Tongue (tissue), 2 donors: ENCODE measurements around the gene EPN2. TPM values are rescaled to one million over a fixed set of nuclear protein-coding genes. Genes with fewer than 3 reads are reported as not detected.
A peak's percentile ranks its signal among the peaks of the same experiment; 100 is the strongest.

Source experiments
- DNase-seq: peaks from one replicate; pipeline ENCODE4 v3.0.0-alpha.2; 2015
- total RNA-seq: library from RNA; depleted of rRNA; stranded (reverse); fragments of >200 nt; gene quantifications from one replicate; pipeline ENCODE4 v1.2.3, GENCODE V29; 2014

EPN2 gene
- total RNA-seq, 1 donor from 2014 or later: 48.8 TPM

DNA sequence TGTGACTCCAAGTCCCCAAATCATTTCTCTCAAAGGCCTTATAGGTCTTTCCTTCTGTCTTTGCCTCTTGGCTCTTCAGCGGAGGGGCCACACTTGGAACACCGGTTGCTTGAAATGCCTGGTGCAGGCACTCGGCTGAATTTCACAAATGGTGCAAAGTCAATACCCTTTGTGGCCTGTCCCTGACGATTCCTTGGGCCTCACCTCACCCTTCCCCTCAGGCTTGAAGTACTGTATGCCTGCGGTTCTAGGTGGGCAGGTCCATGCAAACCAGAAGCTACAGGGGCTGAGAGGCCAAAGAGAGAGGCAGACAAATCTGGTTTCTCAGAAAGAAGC lies 129.4 kb downstream of the EPN2 start:
- no peak for DNase-seq

DNA sequence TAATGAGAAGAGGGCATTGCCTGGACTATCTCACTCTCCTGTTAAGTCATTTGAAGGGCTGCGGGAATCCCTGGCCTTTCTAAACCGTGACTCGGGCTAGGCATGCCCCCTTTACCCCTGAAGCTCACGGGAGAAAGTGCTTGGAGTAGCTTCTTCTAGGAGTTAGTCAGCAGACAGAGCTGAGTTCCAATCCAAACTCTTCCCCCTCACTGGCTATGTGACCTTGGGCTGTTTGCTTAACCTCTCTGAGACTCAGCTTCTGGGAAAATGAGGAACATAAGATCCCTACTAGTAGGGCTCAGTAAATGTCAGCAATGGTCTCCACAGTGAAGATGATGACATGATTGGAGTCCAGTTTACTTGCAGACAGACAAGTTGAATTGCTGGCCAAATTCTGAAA lies 131.1 kb downstream of the EPN2 start:
- no peak for DNase-seq

DNA sequence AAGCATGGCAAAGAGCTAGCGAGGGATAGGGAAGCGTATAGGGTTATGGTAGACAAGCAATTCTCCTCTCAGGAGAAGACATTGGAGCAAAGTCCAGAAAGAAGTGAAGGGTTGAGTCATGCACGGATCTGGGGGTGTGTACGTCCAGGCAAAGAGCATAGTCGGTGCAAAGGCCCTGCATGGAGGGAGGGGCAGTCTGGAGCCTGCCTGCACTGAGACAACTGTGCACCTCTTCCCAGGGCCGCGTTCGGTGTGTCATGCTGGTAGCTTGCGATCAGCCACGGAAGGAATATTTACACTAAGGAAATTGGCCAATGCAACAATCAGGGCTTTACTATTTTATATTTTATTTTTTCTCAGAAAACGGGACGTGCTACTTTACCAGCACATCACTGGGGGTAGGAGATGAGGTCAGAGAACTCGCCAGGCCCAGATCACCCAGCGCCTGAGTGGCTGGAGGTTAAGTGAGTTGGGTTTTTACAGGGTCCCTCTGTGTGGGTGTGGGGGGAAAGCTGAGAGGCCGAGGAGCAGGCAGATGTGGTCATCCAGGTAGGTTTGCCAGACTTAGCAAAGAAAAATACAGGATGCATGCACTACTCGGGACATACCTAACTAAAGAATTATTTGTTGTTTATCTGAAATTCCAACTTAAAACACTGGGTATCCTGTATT lies 132.1 kb downstream of the EPN2 start:
- DNase-seq: no peak

DNA sequence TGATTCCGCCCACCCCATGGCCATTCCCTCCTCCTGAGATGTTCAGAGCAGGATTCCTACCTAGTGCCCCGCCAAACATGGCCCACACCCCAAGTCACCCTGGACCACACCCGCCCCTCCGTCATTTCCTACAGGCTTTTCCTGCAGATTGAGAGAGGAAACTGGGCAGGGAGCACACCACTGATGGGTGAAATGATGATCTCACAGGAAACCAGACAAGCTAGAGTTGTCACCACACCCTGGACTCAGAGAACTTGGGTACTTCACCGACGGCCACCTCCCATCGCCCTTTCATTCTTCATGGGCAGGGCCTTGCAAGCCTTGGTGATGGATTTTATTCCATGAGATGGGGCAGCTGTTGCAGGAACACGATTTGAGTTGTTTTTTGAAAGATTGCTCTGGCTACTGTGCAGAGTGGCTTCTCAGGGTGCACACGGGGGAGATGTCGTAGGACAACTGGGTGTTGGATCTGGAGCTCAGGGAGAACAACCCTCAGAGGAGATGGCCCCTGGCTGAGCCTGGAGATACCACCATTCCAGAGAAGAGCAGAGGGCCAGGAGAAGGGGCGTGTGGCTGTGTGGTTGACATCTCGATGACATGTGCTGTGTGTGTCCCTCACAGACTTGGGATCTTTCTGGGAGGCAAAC lies 132.8 kb downstream of the EPN2 start:
- no peak for DNase-seq

DNA sequence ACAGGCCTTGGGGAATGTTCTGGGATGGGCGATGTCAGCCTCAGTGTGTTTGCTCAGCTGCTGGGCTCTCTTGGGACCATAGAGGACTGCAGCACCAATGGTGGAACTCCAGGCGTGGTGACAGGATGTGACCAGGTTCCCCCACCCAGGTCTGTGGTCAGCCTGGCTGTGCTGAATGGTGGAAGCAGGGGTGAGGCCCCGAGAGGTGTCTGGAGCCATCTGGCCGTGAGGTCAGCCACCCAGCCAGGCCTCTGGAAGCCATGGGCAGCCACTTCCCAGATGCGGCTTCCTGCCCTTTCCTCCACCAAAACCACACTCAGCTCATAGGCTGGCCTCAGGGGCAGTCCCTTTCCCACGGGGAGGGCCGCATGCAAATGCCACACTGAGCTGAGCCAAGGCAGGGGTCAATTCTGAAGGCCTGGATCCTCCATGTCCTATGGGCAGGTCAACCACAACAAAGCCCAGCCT lies 133.4 kb downstream of the EPN2 start:
- DNase-seq: no peak

DNA sequence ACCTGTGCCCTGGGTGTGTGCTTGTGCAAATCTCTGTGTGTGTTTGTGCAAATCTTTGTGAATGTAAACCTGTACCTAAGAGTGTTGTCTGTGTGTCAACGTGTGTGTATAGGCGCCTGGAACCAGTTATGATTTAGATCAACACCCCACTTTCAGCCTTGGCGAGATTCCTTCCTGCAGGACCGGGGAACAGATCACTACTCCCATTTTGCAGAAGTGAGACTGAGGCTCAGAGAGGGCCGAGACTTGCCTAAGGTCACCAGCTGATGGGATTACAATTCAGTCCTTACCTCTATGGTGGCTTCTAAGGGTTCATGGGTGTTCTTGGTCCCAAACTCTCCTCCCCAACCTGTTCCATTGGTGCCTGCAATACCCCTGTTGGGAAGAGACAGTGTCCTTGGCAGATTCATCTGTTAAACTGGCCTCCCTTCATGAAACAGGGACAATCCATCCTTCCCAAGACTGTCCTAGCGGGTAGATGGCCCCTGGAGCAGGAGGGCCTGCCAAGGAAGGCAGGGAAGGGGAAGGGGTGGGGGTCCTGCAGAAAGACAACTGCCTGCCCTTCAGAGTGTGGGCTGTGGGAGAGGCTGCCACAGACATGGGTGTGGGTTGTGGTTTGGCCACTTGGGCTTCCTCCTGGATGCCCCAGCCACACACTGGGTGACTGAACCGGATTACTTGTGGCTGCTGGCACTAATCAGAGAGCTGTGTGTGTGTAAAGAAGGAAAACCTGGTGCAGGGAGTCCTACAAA lies 134.3 kb downstream of the EPN2 start:
- DNase-seq: no peak

DNA sequence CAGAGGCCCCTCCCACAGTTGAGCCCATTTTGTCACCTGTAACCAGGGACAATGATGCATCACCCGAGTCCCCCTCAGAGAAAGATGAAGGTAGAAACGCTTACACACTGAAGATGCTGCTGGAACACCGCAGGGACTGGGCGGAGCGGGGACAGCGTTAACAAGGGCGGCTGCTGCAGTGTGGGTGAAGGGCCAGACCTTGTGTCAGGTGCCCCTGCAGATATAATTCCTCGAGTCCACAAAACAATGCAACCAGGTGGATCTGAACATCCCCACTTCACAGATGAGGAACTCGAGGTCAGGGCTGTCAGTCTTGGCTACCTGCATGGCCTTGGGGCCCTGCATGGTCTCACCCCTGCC lies 134.8 kb downstream of the EPN2 start:
- DNase-seq: no peak

DNA sequence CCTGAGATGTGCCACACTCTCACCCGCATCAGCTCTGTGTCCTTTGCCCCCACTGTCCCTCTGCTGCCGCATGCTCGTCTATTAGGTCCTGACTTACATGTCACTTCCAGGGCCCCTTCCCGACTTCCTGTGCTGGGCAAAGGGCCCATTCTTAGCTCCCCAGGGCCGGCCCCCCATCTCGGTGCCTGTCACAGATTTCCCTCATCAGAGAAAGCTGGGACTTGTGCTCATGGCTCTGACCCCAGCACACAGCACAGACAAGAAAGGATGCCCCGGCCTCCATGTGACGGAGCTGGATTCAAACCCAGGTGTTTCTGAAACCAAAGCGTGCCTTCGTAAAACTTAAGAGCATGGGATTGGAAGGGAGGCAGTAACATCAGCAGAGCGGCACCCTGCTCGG lies 135.3 kb downstream of the EPN2 start:
- DNase-seq: no peak

DNA sequence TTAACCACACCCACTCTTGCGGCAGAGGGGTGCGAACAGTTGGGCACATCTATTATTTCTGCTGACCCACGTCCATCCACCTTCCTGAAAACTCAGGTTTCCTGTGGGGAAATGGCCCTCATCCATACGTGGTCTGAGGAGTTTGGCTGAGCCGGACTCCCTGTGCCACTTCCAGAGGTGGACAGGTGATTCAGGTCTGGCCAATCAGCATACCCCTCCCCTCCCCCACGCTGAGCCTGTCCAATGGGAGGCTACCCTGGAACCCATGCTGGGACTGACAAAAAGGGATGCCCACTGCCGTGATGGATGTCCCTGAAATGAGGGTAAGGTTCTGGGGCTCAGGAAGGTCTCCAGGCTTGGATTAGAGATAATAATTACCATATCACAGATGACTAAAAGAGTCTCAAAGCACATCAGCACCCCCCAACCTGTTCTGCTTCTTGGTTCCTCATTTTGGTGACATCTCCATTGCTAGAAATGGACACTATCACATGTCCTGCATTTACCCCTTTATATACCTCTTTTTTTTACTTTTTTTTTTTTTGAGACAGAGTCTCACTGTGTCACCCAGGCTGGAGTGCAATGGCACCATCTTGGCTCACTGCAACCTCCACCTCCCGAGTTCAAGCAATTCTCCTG lies 135.8 kb downstream of the EPN2 start:
- no peak for DNase-seq

DNA sequence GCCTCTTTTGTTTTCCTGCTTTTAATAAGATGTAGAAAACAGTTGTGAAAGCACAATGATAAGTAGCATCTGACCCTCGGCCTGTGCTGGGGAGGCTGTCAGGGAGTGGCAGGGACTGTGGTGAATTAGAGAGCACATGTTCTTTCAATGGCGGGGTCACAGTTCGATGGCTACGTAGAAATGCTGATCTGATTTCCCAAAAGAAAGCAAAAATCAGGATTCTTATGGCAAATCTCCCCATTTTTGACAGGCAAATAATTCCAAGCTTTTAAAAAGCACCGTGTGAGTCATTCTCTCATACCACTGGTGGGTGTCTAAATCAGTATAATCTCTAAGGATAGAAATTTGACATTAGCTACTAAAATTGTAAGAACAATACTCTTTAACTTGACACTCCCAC lies 137.0 kb downstream of the EPN2 start:
- DNase-seq: no peak

DNA sequence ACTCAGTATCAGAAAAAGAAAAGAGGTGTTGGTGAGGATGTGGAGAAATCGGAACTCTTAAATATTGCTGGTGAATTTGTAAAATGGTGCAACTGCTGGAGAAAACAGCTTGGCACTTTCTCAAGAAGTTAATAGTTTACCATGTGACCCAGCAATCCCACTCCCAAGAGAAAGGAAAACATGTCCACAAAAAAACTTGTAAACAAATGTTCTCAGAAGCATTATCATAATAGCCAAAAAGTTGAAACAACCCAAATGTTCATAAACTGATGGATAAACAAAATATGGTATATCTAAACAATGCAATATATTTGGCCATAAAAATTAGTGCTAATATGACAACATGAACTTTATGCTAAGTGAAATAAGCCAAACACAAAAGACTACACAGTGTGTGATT lies 138.6 kb downstream of the EPN2 start:
- no peak for DNase-seq

DNA sequence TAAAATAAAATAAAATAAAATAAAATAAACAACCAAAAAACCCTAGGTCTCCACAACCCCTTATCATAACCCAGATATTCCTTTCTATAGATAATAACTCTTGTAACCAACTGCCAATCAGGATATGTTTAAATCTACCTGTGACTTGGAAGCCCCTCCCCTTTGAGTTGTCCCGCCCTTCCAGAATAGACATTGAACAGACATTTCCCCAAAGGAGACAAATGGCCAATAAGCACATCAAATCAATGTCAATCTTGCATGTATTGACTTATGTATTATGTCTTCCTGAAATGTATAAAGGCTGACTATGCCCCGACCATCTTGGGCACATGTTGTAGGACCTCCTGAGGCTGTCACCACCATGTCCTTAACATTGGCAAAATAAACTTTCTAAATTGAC lies 139.6 kb downstream of the EPN2 start:
- no peak for DNase-seq

DNA sequence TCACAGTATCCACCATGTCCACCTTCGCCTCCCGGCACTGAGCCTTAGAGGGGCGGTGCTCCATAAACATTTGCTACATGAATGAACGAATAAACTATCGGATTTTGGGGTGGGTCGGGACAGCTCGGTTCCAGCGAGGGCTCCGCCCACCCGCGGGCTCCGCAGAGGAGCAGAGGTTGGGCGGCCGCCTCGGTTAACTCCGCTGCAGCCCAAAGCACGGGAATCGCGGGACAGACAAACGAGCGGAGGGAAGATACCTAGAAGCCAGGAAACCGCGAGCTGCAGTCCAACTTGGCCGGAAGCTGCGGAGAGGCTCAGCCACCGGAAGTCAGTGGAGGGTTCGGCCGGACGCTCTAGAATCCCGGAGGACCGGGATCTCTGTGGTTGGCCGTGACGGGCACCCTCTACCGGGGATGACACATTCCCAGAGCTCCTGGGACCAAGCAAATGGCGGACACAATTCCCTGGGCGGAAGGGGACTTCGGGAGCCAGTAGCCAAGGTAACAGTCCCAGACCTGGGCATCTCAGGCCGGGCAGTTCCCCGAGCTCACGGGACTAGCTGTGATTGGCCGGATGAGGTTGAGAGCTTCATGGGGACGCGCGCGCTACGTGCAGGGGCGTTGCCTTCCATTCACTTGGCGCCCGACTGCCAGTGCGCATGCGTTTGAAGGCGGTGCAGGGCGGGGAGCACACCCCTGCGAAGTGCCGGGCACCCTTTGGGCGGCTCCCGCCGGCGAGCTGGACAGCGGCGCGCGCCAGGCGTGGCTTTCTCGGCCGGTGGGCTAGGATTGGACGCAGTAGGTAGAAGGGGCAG lies 140.6 kb downstream of the EPN2 start:
- DNase-seq: peak; percentile 100

DNA sequence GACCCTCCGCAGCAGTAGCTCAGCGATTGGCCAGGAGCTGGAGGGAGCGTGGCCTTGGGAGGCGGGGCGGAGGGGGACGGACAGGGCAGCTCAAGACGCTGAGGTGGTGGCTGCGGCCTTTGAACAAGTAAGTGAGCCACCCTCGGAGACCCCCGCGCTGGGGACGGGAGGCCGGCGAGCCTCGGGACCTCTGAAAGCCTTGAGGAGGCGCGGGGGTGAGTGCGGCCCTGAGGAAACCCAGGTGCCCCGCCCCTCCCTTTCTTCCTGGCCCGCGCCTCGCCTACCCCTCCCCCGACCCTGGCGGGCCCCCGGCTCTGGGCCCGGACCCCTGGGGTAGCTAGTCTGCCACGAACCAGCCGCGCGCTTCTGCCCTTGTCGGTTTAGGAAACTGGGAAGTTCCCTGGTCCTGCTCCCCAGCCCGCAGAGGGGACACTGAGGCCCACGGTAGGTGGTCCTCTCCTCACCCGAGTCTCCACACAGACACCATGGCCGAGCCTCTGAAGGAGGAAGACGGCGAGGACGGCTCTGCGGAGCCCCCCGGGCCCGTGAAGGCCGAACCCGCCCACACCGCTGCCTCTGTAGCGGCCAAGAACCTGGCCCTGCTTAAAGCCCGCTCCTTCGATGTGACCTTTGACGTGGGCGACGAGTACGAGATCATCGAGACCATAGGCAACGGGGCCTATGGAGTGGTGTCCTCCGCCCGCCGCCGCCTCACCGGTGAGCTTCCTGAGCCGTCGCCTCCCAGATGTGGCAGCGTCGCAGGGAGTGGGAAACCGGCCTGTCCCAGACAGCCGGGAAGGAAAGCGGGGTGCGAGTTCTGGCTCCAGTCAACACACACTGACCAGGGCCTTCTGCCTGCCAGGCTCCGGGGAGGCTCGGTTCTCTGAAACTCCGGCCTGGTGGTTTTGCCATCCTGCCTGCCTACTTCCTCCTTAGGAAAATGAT lies 141.5 kb downstream of the EPN2 start, which contains the start of gene MAPK7:
Gene MAPK7 (plus strand): TSS at position 83 of the 945 bp plus-strand sequence. CDS start 403 bp downstream, at position 486.
- DNase-seq: no peak

DNA sequence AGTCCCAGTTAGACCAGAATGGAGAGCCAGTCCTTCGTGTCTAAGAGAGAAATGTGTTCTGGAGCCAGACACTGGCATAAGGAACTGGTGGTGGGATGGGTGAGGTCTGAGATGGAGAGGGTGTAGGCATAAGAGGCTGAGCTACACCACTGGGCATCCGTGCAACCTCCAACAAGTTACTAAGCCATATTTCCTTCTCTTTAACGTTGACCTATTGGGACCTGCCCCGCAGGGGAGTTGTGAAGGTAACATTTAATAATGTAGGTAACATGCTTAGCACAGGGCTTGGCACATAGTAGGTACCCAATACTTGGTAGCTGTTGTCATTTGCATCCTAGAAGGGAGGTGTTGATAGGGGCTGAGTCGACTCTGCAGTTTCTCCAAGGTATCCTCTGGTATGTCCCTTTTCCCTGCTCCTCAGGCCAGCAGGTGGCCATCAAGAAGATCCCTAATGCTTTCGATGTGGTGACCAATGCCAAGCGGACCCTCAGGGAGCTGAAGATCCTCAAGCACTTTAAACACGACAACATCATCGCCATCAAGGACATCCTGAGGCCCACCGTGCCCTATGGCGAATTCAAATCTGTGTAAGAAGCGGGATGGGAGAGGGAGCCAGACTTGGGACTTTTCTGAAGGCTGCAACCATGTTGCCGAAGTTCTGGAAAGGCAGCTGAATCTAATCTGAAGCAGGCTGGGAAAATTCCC lies 142.3 kb downstream of the EPN2 start:
- no peak for DNase-seq

DNA sequence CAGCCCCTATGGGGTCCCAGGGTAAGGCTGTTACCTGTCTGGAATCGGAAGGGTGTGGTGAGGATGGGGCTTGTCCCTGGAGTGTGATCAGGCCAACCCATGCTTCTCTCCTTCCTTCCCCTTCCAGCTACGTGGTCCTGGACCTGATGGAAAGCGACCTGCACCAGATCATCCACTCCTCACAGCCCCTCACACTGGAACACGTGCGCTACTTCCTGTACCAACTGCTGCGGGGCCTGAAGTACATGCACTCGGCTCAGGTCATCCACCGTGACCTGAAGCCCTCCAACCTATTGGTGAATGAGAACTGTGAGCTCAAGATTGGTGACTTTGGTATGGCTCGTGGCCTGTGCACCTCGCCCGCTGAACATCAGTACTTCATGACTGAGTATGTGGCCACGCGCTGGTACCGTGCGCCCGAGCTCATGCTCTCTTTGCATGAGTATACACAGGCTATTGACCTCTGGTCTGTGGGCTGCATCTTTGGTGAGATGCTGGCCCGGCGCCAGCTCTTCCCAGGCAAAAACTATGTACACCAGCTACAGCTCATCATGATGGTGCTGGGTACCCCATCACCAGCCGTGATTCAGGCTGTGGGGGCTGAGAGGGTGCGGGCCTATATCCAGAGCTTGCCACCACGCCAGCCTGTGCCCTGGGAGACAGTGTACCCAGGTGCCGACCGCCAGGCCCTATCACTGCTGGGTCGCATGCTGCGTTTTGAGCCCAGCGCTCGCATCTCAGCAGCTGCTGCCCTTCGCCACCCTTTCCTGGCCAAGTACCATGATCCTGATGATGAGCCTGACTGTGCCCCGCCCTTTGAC lies 143.5 kb downstream of the EPN2 start:
- no peak for DNase-seq

DNA sequence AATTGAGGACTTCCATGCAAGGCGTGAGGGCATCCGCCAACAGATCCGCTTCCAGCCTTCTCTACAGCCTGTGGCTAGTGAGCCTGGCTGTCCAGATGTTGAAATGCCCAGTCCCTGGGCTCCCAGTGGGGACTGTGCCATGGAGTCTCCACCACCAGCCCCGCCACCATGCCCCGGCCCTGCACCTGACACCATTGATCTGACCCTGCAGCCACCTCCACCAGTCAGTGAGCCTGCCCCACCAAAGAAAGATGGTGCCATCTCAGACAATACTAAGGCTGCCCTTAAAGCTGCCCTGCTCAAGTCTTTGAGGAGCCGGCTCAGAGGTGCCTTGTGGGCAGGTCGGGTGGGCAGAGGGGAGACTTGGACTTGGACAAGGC lies 144.2 kb downstream of the EPN2 start:
- no peak for DNase-seq

DNA sequence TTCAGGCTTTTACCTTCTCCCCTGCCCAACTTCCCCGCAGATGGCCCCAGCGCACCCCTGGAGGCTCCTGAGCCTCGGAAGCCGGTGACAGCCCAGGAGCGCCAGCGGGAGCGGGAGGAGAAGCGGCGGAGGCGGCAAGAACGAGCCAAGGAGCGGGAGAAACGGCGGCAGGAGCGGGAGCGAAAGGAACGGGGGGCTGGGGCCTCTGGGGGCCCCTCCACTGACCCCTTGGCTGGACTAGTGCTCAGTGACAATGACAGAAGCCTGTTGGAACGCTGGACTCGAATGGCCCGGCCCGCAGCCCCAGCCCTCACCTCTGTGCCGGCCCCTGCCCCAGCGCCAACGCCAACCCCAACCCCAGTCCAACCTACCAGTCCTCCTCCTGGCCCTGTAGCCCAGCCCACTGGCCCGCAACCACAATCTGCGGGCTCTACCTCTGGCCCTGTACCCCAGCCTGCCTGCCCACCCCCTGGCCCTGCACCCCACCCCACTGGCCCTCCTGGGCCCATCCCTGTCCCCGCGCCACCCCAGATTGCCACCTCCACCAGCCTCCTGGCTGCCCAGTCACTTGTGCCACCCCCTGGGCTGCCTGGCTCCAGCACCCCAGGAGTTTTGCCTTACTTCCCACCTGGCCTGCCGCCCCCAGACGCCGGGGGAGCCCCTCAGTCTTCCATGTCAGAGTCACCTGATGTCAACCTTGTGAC lies 144.7 kb downstream of the EPN2 start:
- DNase-seq: no peak
